GM19023 (cell line): ENCODE data around the gene TRABD2B.

Source experiments
- ATAC-seq: cut with Tn5 transposase; IDR thresholded peaks from one replicate; pipeline ENCODE4 v1.9.1; 2021; ENCODE audit warnings: mild to moderate bottlenecking, moderate library complexity; ENCODE audit not compliant: unreplicated experiment

Gene TRABD2B

DNA sequence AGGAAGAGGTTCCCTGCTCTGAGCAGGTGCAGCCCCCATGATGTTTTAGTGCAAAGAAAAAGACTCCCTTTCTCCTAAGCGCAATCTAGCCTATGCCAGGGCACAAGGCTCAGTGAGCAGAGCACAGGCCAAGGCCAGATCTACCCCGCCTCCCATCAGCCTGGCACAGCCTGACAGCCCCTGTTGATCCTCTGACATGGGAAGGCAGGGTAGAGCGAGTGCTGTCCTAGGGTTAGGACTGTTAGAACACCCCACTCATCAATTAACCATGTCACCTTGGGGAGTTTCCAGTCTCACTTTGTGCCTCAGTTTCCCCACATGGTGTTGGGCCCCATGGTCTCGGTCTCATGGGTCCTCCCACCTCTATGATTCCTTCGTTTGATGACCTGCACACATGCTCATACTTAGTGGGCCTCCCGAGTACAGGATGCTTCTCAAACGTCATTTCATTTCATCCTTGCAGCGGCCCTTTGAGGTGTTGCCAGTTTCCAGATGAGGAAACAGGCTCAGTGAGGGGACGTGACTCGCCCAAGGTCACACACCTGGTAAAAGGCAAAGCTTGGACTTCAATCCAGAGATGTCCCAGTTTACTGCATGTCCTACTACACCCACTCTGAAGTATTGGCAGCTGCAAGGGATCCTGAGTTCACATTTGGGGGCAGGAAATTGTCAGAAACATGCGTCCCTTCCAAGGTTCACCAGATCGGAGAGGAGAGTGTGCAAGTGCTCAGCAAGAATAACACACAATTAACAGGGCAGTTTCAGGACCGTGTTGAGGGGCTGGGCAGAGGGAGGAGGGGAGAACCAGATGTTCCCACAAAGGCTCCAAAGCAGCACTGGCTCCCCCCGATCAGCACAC, 213.3 kb downstream of the TRABD2B start:
- no peak for ATAC-seq

DNA sequence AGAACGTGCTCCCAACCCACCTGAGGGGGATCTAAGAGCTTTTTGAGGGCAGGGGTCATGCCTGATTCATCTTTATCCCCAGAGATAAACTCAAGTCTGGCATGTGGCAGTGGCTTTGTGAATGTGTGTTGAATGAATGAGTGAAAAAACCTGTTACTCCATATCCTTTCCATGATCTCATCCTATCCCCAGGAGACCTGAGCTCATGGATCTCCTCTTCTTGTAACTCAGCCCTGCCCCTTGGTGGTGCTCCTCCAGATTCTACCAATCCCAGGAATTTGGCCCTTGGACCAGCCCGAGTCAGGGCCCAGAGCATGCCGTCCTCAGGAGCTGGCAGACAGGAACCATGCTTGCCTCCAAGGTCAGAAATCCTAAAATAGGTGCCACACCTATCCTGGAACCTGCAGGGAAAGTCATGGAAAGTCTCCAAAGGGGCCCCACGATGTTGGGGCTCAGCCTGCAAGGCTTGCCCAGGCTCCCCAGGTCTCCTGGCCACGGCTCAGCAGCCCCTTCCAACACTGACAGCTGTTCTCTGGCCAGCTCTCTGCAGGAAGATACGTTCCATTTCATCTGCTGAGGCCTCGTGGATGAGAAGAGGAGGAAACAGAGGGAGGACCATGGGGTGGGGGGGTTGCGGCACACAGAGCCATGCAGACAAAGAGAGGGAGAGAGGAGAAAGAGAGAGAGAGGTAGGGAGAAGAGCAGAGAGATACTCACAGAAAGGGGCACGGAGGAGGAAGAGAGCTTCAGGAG, 214.6 kb downstream of the TRABD2B start:
- ATAC-seq = no peak

DNA sequence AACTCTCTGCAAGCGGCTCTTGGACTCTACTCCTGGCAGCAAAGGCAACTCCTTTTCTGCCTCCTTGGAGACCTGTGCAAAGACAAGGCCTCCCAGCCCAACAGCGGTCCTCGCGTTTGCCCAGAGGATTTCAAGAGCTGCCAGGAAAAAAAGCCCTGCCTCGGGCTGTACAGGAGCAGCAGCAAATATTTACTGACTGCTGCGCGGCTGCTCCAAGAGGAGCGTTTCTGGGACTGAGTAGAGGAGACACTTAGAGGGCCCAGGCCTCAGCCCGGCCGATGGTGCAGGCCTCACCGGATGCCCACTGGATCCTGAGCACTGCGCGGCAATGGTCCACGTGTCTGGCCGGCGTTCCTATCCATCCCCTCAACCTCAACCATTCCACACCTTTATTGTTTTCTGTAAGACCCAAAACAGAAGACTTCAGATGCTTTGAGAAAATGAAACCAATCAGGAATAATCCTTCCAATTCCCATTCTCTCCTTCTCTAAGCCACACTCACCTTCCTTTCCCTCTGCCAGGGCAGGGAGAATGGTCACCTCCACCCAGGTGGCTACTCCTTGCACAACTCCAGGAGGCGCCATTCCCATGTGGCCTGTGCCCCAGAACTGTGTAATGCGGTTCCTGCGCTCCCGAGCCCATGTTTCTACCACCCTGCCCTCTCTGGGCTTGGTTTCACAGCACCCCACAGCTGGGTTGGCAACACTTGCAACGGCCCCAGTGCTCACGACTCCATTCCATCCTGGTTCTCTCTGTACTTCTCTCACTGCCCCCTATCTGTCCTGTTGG, 215.8 kb downstream of the TRABD2B start:
- ATAC-seq = no peak

DNA sequence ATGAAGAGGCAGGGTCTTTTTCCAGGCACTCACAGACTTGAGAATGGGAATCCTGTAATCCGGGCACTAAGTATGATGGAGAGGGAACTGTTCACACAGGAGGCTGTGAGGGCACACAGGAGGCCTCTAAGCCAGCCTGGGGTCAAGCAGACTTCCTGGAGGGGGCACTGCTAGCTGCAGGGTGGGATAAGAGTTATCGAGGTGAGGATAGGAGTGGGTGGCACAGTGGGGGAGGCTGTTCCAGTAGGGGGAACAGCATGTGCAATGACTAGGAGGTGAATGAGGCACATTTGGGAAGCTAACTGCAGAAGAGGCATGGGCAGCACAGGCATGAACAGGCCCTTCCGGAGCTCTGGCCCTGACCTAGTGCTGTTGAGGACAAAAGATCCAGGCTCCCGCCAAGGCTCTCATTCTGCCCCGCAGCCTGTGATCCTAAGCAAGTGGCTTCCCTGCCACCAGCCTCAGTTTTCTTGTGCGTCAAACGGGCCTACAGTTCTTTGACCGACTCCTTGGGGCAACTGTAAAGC, 216.7 kb downstream of the TRABD2B start:
- no peak for ATAC-seq

DNA sequence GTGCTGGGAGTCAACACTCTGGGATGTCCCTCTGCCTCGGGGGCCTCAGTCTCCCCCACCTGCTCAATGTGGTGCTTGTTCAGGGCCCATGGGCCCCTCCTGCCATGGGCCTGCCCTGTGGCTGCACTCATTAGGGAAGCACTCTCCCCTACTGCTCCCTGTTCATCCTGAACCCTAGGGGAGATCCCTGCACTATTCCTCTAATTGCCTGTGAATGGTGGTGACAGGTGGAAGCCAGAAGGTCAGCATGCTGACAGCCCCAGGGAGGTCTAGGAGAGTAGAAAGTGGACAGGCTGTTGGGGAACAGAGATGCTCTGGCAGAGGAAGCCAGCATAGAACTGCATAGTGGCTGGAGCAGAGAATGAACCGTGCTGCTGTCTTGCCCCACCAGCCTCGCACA, 217.6 kb downstream of the TRABD2B start:
- no peak for ATAC-seq

DNA sequence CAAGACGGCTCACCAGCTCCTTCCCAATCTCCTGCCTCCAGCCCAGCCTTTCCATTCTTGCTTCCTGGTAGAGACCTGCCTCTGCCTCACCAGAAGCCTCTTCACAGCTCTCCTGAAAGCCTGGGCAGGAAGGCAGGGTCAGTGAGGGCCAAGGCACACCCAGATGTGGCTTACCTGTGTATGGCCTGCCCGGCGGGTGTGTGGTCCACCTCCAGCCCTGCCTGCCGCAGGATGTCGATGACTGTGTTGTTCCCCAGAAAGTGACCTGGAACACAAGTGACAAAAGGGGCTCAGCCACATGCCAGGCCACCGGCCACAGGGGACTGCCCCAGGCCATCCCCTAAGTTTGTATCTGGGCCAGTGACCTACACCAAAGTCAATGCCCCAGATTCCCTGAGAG, 218.9 kb downstream of the TRABD2B start:
- no peak for ATAC-seq

DNA sequence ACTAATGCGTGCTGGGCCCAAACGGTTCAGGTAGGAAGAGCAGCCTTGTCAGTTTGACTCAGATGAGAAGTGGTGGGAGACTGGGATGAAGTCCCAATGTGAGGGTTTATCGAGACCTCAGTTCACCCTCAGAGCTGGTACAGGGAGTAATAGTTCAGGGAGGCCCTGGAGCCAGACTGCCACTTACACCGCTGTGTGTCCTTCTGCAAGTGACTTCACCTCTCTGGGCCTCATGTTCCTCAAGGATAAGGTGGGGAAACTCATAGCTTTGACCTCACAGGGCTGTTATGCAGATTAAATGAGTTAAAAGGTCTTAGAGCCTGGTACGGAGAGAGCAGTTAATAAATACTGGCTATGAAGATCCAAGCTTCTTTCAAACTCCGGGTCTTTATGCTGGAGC, 219.9 kb downstream of the TRABD2B start:
- no peak for ATAC-seq

DNA sequence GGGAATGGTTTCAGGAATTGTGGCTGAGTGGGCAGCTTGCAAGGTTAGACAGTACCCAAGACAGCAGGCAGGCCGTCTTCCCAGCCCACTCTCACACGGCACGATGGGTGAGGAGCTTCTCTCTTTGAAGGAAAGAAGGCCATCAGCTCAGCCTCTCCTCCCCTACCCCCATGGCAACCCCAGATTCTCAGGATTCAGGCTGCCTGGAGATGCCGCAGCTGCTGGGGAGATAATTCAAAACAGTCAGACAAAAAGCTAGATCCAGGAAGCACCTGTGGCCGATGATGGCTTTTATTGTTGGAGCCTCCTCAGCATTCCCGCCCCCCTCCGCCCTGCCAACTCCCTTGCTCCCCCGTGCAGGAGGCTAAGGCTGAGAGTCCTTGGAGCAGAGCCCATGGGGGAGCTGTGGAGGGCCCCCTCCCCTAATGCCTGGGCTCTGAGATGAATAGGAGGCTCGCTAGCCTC, 220.5 kb downstream of the TRABD2B start:
- no peak for ATAC-seq

DNA sequence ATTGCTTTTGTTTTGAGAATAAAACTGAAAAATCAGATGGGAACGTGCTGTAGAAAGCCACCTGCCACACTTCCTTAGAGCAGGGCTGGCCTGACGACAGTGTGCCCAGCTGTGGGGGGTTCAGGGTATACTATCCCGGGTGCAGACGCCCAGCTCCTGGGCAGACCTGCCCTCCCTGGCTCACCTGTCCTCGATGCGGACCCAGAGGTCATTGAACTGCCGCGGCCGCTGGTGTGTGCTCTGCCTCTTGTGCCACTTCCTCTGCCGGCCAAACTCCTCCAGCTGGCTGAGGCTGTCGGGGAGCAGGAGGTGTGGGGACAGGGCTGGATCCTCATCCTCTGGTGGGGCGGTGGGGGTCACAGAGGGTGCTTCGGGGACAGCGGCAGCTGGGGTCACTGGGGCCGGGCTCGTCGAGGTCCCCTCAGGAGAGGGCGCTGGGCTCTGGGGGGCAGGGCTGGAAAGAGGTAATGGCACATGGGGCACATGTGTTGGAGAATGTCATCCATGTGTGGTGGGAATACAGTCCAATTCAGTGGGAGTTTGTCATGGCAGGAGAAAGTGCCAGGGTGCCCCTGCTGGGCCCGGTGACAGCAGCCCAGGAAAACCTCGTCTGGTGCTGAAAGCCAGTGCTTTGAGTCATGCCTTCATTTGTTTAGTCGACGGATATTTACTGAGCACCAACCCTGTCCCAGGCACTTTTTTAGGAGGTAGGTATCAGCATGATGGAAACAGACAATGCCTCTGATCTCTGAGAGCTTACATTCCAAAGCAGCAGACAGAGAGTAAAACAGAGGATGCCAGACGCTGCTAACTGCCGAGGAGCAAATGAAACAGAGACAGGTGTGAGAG, 222.0 kb downstream of the TRABD2B start:
- no peak for ATAC-seq

DNA sequence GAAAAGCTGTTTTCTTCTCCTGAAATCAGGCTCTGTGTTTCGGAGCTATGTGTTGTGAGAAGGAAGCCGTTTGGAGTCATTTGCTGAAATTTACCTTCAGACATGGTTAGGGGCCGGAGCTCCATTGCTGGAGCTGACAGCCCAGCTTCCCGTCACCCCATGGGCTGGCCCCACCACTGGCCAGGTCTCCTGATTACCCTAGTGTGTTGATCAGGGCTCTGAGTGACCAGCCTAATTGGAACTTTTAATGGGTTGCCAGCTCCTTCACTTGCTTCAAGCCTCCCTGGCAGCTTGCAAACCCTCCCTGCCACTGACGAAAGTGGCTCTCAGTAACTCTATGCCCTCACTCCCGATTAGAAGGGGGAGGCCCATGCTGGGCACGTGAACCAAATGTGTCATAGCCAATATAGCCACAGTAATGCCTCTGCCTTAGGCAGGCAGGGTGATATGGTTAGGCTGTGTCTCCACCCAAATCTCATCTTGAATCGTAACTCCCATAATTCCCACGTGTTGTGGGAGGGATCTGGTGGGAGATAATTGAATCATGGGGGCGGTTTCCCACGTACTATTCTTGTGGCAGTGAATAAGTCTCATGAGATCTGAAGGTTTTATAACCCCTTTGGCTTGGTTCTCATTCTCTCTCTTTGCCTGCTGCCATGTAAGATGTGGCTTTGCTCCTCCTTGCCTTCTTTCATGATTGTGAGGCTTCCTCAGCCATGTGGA, 224.1 kb downstream of the TRABD2B start:
- no peak for ATAC-seq

DNA sequence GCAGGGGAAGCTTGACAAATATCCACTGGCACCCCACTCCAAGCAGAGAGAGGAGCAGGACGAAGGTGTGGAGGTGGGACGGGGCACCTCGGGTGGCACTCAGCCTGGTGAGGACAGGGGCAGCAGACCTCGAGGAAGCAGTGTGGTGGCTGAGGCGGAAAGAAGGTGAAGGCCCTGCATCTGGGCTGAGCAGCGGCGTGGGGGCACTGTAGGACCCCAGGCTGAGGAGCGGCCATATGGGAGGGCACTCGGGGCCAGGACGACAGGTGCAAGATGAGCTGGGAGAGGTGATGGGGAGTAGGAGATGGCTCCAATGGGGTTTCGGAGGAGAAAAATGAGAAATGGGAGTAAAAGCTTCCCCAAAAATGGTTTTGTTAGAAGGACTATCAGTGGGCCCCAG, 224.9 kb downstream of the TRABD2B start:
- no peak for ATAC-seq

DNA sequence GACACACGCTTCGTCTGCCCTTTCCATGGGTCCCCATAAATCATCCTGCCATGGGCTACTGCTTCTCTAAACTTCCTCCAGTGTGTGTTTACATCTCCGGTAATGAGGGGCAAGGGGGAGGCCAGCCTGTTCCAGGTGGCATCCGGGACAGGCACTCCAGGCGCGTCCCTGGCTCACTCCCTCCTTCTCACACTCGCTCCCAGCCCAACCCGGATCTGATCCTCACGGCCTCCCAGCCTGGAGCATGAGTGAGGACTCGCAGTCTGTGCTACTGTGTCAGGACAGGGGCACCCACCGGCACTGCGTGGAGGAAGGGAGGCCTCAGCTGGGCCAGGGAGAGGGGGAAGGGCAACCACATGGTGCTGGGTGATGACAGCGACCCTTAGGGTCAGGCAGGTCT, 225.4 kb downstream of the TRABD2B start:
- ATAC-seq = no peak

DNA sequence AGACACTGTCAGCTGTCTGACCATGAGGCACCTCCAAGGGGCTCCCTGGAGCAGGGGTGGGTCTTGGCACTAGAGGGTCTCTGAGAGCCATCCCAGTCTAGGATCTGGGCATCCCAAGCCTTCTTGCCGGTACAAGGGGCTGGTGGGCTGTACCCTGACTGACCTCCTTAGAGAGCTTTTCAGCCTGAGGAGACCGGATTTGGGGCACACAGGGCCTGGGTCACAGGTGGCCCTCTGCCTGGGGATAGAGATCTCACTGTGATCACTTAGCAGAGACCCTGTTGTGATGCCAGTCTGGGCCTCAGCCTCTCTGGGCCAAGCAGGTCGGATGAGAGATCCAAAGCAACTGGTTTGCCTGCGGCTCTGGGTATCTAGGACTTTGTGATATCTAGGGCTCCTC, 227.2 kb downstream of the TRABD2B start:
- no peak for ATAC-seq

DNA sequence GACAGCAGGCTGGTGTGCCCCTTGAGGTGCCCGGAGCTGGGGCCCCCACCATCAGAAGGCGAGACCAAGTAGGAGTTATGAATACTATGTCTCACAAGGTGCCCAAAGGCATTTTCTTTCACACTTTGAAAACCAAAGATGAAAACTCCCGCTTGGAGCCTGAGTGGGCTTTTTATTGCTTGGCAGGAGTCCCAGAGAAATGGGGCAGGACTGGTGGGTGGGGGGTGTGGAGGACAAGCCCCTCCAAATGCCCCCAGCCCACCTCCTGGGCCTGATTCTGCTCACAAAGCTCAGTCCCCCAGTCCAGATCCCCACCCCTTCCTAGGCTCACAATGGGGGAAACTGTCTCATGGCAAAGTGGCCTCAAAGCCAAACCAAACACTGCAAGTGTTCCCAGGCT, 227.9 kb downstream of the TRABD2B start:
- no peak for ATAC-seq

DNA sequence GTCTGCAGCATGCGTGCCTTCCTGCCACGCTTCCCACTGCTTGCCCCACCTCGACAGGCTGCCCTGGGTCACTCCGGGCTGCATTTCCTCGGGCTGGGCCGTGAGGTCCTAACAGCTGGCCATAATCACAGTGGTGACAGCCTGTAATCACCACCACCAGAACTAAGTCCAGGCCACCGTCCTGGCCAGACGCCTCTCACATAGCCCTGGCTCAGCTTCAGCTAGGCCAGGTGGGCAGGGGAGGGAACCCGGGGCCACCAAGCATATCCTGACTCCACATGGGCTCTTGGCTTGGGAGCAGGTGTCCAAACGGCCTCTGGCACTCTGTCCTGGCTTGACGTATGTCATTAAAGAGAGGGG, 229.5 kb downstream of the TRABD2B start:
- ATAC-seq = no peak

DNA sequence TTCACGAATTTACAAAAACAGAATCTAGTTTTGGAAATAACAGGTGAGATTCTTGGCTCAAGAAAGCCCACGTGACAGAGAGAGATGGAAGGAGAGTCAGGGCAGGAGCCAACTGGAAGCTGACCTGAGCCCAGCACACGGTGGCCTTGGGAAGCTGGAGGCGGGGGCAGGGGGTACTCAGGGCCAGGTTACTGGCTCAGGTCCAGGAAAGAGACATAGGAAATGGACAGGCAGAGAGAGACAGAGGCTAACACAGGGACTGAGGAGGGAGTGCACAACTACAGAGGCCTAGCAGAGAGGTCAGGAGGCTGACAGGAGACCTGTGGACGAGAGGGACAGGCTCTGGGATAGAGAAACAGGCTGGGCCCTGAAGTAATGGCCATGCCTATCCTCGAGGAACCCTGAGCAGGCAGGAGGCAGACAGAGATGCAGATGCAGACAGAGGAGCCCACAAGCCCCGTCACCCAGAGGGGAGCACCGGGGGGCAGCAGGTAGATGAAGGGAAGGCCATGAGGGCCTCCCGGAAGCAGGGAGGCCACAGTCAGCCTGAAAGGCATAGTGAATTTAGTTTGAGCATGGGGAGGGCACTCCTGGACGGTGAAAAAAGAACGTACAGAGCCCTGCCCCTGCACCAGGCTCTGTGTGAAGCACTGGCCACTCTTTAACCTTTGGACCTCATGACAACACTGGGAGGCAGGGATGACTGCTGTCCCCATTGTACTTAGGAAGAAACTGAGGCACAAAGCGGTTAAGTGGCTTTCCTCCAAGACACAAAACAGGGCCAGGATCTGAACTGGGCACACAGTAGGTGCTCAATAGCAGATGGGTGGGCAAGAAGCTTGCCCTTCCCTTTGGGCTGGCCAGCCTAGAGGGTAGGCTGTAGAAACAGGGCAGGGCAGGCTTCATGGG, 230.1 kb downstream of the TRABD2B start:
- ATAC-seq = no peak

DNA sequence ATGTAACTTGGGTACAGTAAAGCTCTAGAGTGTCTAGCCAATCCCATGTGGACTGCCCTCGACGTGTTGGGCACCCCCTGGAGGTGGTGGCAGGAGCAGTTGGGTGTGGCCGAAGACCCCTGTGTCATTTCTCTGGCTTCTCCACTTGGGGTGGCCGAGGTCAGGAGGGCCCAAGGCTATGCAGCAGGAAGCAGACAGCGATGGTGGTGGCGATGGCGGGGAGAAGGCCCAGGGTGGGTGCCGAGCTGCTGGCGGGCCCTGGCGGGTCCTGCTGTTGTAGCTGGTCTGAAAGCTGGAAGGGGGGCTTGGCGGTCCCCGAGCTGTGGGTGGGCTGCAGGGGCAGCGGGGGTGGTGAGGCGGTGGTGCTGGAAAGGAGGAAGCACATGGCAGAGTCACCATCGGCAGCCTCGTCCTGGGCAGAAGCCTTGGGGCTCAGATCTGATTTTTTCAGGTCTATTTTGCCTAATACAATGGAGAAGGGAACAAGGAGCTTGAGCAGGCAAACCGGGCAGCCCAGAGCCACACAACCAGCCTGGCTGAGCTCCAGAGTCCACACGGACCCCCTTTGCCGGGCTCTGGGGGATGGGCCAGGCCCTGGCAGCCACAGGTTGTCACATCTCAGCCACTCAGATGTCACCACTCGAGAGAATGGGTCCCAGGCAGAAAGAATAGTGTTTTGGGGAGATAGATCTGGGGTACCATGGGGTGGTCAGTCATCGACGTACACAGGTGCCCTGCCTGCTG, 231.3 kb downstream of the TRABD2B start:
- no peak for ATAC-seq

DNA sequence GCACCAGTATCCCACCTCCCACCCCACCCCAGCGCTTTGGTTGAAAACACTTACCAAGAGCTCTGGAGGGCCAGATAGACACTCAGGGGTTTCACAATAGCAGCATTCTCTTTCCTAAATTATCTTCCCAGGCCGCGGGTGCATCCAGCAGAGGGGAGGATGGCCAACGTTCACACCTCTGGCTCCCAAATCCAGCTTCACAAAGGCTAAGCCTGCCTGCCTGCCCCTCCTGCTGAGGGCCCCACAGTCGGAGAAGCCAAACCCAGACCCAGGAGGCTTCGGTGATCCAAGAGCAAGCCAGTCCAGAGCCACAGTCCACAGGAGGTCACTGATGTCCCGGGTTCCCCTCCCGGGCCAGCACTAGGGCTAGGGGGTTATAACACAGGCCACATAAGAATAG, 231.9 kb downstream of the TRABD2B start:
- ATAC-seq = no peak
